HCT116 (cell line): ENCODE measurements around the gene TMBIM6. TPM values are rescaled to one million over a fixed set of nuclear protein-coding genes. Genes with fewer than 3 reads are reported as not detected.

Source experiments
- ATAC-seq: fragments of 200-7000 bp; cut with Tn5 transposase; 2 replicates; pipeline ENCODE4 v1.9.1; 2020; ENCODE audit warnings: mild to moderate bottlenecking, moderate library complexity
- BruUV-seq: library from RNA; stranded (reverse); fragments of 400-500 nt; replicated peaks from 2 replicates; lab custom pipeline; 2021; lab: Mats Ljungman, UMichigan
- CTCF ChIA-PET: fragments of 300-600 bp; sonication (Branson Sonifier 250); formaldehyde crosslinking; loops from one replicate; lab custom pipeline; 2021; ENCODE audit warnings: antibody characterized with exemption; lab: Charles Lee
- POLR2A ChIA-PET: fragments of 300-600, 350-600 bp; sonication (Branson Sonifier 250); formaldehyde crosslinking; loops from one replicate; lab custom pipeline; 2021; ENCODE audit warnings: antibody characterized with exemption; lab: Charles Lee
- RAD21 ChIA-PET, 2 experiments: fragments of 300-600 bp; sonication (Branson Sonifier 250); formaldehyde crosslinking; loops; one replicate each; lab custom pipeline; 2023; ENCODE audit warnings: low total read pairs in 2 of 2; ENCODE audit not compliant: uncharacterized antibody in 2 of 2, unreplicated experiment in 2 of 2, low non-redundant PET in 1 of 2; lab: Charles Lee
- DNase-seq: peaks from one replicate; pipeline ENCODE4 v3.0.0-alpha.2; 2010; ENCODE audit warnings: low read depth, low spot score
- H2AFZ ChIP-seq: fragments of 200-600 bp; shearing (Covaris generic), sonication (generic); 2 replicates; pipeline ENCODE4 v1.6.1; 2017; ENCODE audit warnings: low read depth, mixed run types, mixed read lengths, antibody characterized with exemption, low read length; ENCODE audit not compliant: poor library complexity, severe bottlenecking
- H3K27ac ChIP-seq: 2 replicates; pipeline ENCODE4 v1.5.1; 2012; ENCODE audit warnings: low read depth, low read length
- H3K27me3 ChIP-seq: fragments of 200-600 bp; sonication (generic); 2 replicates; pipeline ENCODE4 v1.6.1; 2016; ENCODE audit warnings: mixed run types, low read length, mixed read lengths; ENCODE audit not compliant: insufficient read depth
- H3K36me3 ChIP-seq, 2 experiments: fragments of 200-500 bp in 1 of 2; fragments of 200-600 bp in 1 of 2; sonication (Bioruptor generic) in 1 of 2; sonication (generic) in 1 of 2; 2 replicates each; pipeline versions ENCODE4 v1.5.1 to v1.6.1; 2014 to 2016; ENCODE audit warnings: low read length in 2 of 2, inconsistent platforms in 1 of 2, mixed read lengths in 1 of 2, mixed run types in 1 of 2; ENCODE audit not compliant: insufficient read depth in 2 of 2, control insufficient read depth in 1 of 2
- H3K4me1 ChIP-seq, 2 experiments: fragments of 200-600 bp in 1 of 2; sonication (generic) in 1 of 2; 2 replicates each; pipeline versions ENCODE4 v1.5.1 to v1.6.1; 2012 to 2017; ENCODE audit warnings: low read length in 2 of 2, inconsistent platforms in 1 of 2, mild to moderate bottlenecking in 1 of 2, mixed read lengths in 1 of 2, mixed run types in 1 of 2, moderate library complexity in 1 of 2; ENCODE audit not compliant: insufficient read depth in 2 of 2, control insufficient read depth in 1 of 2
- H3K4me2 ChIP-seq: fragments of 200-600 bp; sonication (generic); 2 replicates; pipeline ENCODE4 v1.6.1; 2017; ENCODE audit warnings: mixed run types, low read length, mixed read lengths
- H3K4me3 ChIP-seq, 2 experiments: fragments of 200-600 bp in 1 of 2; sonication (generic) in 1 of 2; replicated peaks in 1 of 2; 2 replicates each; pipeline ENCODE4 v1.5.1; 2011 to 2016; ENCODE audit warnings: low read length in 2 of 2, control low read depth in 1 of 2, low read depth in 1 of 2, mild to moderate bottlenecking in 1 of 2, mixed read lengths in 1 of 2, mixed run types in 1 of 2
- H3K79me2 ChIP-seq: fragments of 200-600 bp; sonication (generic); 2 replicates; pipeline ENCODE4 v1.6.1; 2017; ENCODE audit warnings: mild to moderate bottlenecking, mixed run types, low read length, moderate library complexity, mixed read lengths; ENCODE audit not compliant: insufficient read depth
- H3K9ac ChIP-seq: fragments of 200-600 bp; sonication (generic); 2 replicates; pipeline ENCODE4 v1.6.1; 2016; ENCODE audit warnings: low read length, mixed read lengths
- H3K9me2 ChIP-seq: fragments of 200-600 bp; sonication (generic), shearing (Covaris generic); 2 replicates; pipeline ENCODE4 v1.6.1; 2017; ENCODE audit warnings: mixed run types, mild to moderate bottlenecking, moderate library complexity; ENCODE audit not compliant: insufficient read depth
- H3K9me3 ChIP-seq, 2 experiments: fragments of 200-500 bp in 1 of 2; fragments of 200-600 bp in 1 of 2; sonication (Bioruptor generic) in 1 of 2; sonication (generic) in 1 of 2; 2 replicates each; pipeline ENCODE4 v1.6.1; 2014 to 2017; ENCODE audit warnings: low read length in 2 of 2, mixed read lengths in 2 of 2, inconsistent platforms in 1 of 2, low read depth in 1 of 2, mild to moderate bottlenecking in 1 of 2, mixed run types in 1 of 2, moderate library complexity in 1 of 2; ENCODE audit not compliant: control insufficient read depth in 1 of 2, insufficient read depth in 1 of 2
- H4K20me1 ChIP-seq: fragments of 200-600 bp; sonication (generic), shearing (Covaris generic); 2 replicates; pipeline ENCODE4 v1.6.1; 2017; ENCODE audit warnings: mixed run types, mild to moderate bottlenecking, moderate library complexity; ENCODE audit not compliant: insufficient read depth
- CBX3 ChIP-seq: IDR thresholded peaks from 2 replicates; pipeline ENCODE4 v1.6.1; 2012; ENCODE audit warnings: low read depth
- CEBPB ChIP-seq: IDR thresholded peaks from 2 replicates; pipeline ENCODE4 v1.6.1; 2012; ENCODE audit warnings: low read depth
- EZH2phosphoT487 ChIP-seq: fragments of 200-600 bp; IDR thresholded peaks from 2 replicates; pipeline ENCODE4 v1.6.1; 2018; ENCODE audit warnings: antibody characterized with exemption, borderline replicate concordance
- FOSL1 ChIP-seq: IDR thresholded peaks from 2 replicates; pipeline ENCODE4 v1.6.1; 2012; ENCODE audit warnings: low read depth
- MAX ChIP-seq: IDR thresholded peaks from 2 replicates; pipeline ENCODE4 v1.6.1; 2012
- POLR2A ChIP-seq: IDR thresholded peaks from 2 replicates; pipeline ENCODE4 v1.7.0; 2011; ENCODE audit warnings: borderline replicate concordance; ENCODE audit not compliant: insufficient read depth, insufficient read length; ENCODE audit errors: extremely low read depth
- SRF ChIP-seq: IDR thresholded peaks from 2 replicates; pipeline ENCODE4 v1.6.1; 2012; ENCODE audit warnings: low read depth
- TCF7L2 ChIP-seq: IDR thresholded peaks from 2 replicates; pipeline ENCODE4 v1.7.0; 2011; ENCODE audit warnings: borderline replicate concordance, inconsistent platforms; ENCODE audit not compliant: insufficient read depth, insufficient read length; ENCODE audit errors: extremely low read depth
- YY1 ChIP-seq: IDR thresholded peaks from 2 replicates; pipeline ENCODE4 v1.6.1; 2011; ENCODE audit warnings: low read length, low read depth, moderate library complexity, mild to moderate bottlenecking; ENCODE audit not compliant: insufficient replicate concordance; ENCODE audit errors: extremely low read depth
- ZFX ChIP-seq: fragments of 450-650 bp; IDR thresholded peaks from 2 replicates; pipeline ENCODE4 v1.6.1; 2017
- intact Hi-C: fragments of 100-400 bp; cut with micrococcal nuclease; formaldehyde crosslinking; loops from 2 replicates; pipeline ENCODE4 v1.10.0; 2022
- total RNA-seq: library from RNA; stranded (reverse); gene quantifications from one replicate; pipeline ENCODE4 v1.2.1, GENCODE V29; 2021; ENCODE audit not compliant: unreplicated experiment

Gene TMBIM6
- total RNA-seq, 1 experiment from 2014 or later: 510 TPM

- Histone ChIP-seq H3K4me1 (peaks cover 8 to 21% of the 10 kb centered on the region in 2 experiments; a peak in 3 of 4 replicates), H3K27me3 (no peaks in the 10 kb centered on the region), H3K36me3 (peaks cover 2 to 4% of the 10 kb centered on the region in 2 experiments; a peak in 1 of 4 replicates), H3K9me3 (no peaks in the 10 kb centered on the region), H4K20me1 (peaks cover 26% of the 10 kb centered on the region; the same call in 1 of the 2 replicates), H3K27ac (peak overlapping the region; percentile 66), H2AFZ (no peak overlapping the region), H3K9me2 (no peaks in the 10 kb centered on the region), H3K79me2 (peaks cover 57% of the 10 kb centered on the region), H3K4me3 (peak overlapping the region; percentile 83 to 89), H3K9ac (peak overlapping the region; percentile 87), H3K4me2 (peak overlapping the region; percentile 90)
- CTCF ChIA-PET: interaction anchor here (0.5 to 2.0 kb wide), 35 partner anchors 8 to 795 kb away, joined by 3 to 11 read pairs (median 4); partner anchors contain the start of gene PRPF40B
- POLR2A ChIA-PET: interaction anchor here (0.7 to 2.0 kb wide), 46 partner anchors 8 to 370 kb away, joined by 3 to 32 read pairs (median 5); partner anchors contain the start of genes BCDIN3D, COX14, NCKAP5L and PRPF40B
- TF ChIP-seq FOSL1 (no peak), SRF (no peak), POLR2A (no peak), ZFX (peak; percentile 53; the same call in 1 of the 2 replicates), EZH2phosphoT487 (no peak), CEBPB (no peak), CBX3 (no peak), TCF7L2 (peak; percentile 76), YY1 (no peak), MAX (peak; percentile 50; the same call in 1 of the 2 replicates)
- RAD21 ChIA-PET: interaction anchor here (0.6 to 0.7 kb wide), 3 partner anchors 19 to 297 kb away, joined by 3 read pairs; partner anchors contain the start of gene PRPF40B (in 1 of the 2)
- TSS peak; percentile 42 for BruUV-seq
- DNase-seq (peak; percentile 59), ATAC-seq (peak; percentile 70)
- intact Hi-C loops: loop anchor here (1.0 kb wide), 1 partner anchor 35 kb away; the partner anchor contains the start of gene FMNL3
Observed at GRCh38 chr12:49741882-49742620, 694 bp downstream of the TMBIM6 start.
